ENCODE measurements around the gene CRIM1. TPM values are rescaled to one million over a fixed set of nuclear protein-coding genes. Genes with fewer than 3 reads are reported as not detected.

Gene CRIM1
- total and polyA plus RNA-seq, 2 experiments from 2014 or later = 76.4 to 485 TPM

GRCh38 chr2:36423619-36424120, 68.1 kb downstream of the CRIM1 start:
- Histone ChIP-seq H3K9ac (no peak overlapping the region), H2AFZ (no peak overlapping the region), H3K4me2 (ENCODE audit: unreplicated experiment) (no peak overlapping the region), H3K4me3 (no peak overlapping the region), H3K9me2 (ENCODE audit: insufficient read depth) (no peaks in the 10 kb centered on the region), H3K27ac (no peak overlapping the region), H3K36me3 (ENCODE audit: low read depth) (peaks cover 28% of the 10 kb centered on the region; the same call in 1 of the 2 replicates), H4K20me1 (ENCODE audit: insufficient read depth) (peaks cover 67% of the 10 kb centered on the region), H3K79me2 (ENCODE audit: insufficient read depth) (peaks cover 100% of the 10 kb centered on the region), H3K9me3 (ENCODE audit: low read depth) (no peaks in the 10 kb centered on the region), H3K4me1 (ENCODE audit: insufficient read depth) (peaks cover 51% of the 10 kb centered on the region), H3F3A (ENCODE audit: insufficient read depth) (peaks cover 100% of the 10 kb centered on the region), H3K27me3 (replicated peaks; ENCODE audit: insufficient read depth) (no peaks in the 10 kb centered on the region)
- in situ Hi-C loops (cut with MboI) = no loop called here
- 97 to 100% methylated on average over 1 of the region's 1 CpG for WGBS, 2 experiments (ENCODE audit: low coverage in 1 of 2, low lambda C conversion rate in 2 of 2, missing lambda C conversion rate in 2 of 2)
- no peak for DNase-seq
- TF ChIP-seq EZH2phosphoT487 (IDR thresholded peaks at IDR 0.05; ENCODE audit: insufficient read depth, low read depth) = no peak
- TF ChIP-seq EZH2 (IDR thresholded peaks at IDR 0.05; ENCODE audit: insufficient read depth, poor library complexity, severe bottlenecking) = no peak

GRCh38 chr2:36425608-36426355, 70.2 kb downstream of the CRIM1 start:
- H3K27ac ChIP-seq = peak overlapping the region; percentile 30
- no peak overlapping the region for H3K9ac ChIP-seq
- 44 to 47% methylated on average over 3 of the region's 3 CpGs for WGBS, 2 experiments (ENCODE audit: low coverage in 1 of 2, low lambda C conversion rate in 2 of 2, missing lambda C conversion rate in 2 of 2)
- no peaks in the 10 kb centered on the region for H3K9me2 ChIP-seq (ENCODE audit: insufficient read depth)
- H3K36me3 ChIP-seq (ENCODE audit: low read depth) = peaks cover 31% of the 10 kb centered on the region; the same call in 1 of the 2 replicates
- peaks cover 100% of the 10 kb centered on the region for H3K79me2 ChIP-seq (ENCODE audit: insufficient read depth)
- H3K4me2 ChIP-seq (ENCODE audit: unreplicated experiment) = no peak overlapping the region
- in situ Hi-C loops (cut with MboI) = no loop called here
- H4K20me1 ChIP-seq (ENCODE audit: insufficient read depth) = peaks cover 60% of the 10 kb centered on the region
- TF ChIP-seq EZH2 (IDR thresholded peaks at IDR 0.05; ENCODE audit: insufficient read depth, poor library complexity, severe bottlenecking) = no peak
- no peak for TF ChIP-seq EZH2phosphoT487 (IDR thresholded peaks at IDR 0.05; ENCODE audit: insufficient read depth, low read depth)
- no peaks in the 10 kb centered on the region for H3K27me3 ChIP-seq (replicated peaks; ENCODE audit: insufficient read depth)
- H3K9me3 ChIP-seq (ENCODE audit: low read depth) = no peaks in the 10 kb centered on the region
- peaks cover 61% of the 10 kb centered on the region for H3K4me1 ChIP-seq (ENCODE audit: insufficient read depth)
- DNase-seq = peak; percentile 60
- H3K4me3 ChIP-seq = no peak overlapping the region
- H2AFZ ChIP-seq = no peak overlapping the region
- peaks cover 99% of the 10 kb centered on the region for H3F3A ChIP-seq (ENCODE audit: insufficient read depth)

GRCh38 chr2:36427790-36428243, 72.2 kb downstream of the CRIM1 start:
- Histone ChIP-seq H3K4me1 (ENCODE audit: insufficient read depth) (peaks cover 65% of the 10 kb centered on the region), H4K20me1 (ENCODE audit: insufficient read depth) (peaks cover 43% of the 10 kb centered on the region), H3K9me2 (ENCODE audit: insufficient read depth) (no peaks in the 10 kb centered on the region), H2AFZ (no peak overlapping the region), H3K36me3 (ENCODE audit: low read depth) (peaks cover 44% of the 10 kb centered on the region), H3F3A (ENCODE audit: insufficient read depth) (peaks cover 97% of the 10 kb centered on the region), H3K27ac (peak overlapping the region; percentile 33), H3K9ac (no peak overlapping the region), H3K79me2 (ENCODE audit: insufficient read depth) (peaks cover 100% of the 10 kb centered on the region), H3K9me3 (ENCODE audit: low read depth) (no peaks in the 10 kb centered on the region), H3K4me2 (ENCODE audit: unreplicated experiment) (no peak overlapping the region), H3K4me3 (no peak overlapping the region), H3K27me3 (replicated peaks; ENCODE audit: insufficient read depth) (no peaks in the 10 kb centered on the region)
- 65 to 84% methylated on average over 2 of the region's 2 CpGs for WGBS, 2 experiments (ENCODE audit: low coverage in 1 of 2, low lambda C conversion rate in 2 of 2, missing lambda C conversion rate in 2 of 2)
- in situ Hi-C loops (cut with MboI) = no loop called here
- DNase-seq = peak; percentile 56
- TF ChIP-seq EZH2 (IDR thresholded peaks at IDR 0.05; ENCODE audit: insufficient read depth, poor library complexity, severe bottlenecking) = no peak
- TF ChIP-seq EZH2phosphoT487 (IDR thresholded peaks at IDR 0.05; ENCODE audit: insufficient read depth, low read depth) = no peak

- H3K4me1 ChIP-seq (ENCODE audit: insufficient read depth) = peaks cover 83% of the 10 kb centered on the region
- in situ Hi-C loops (cut with MboI) = no loop called here
These were observed 75.0 kb downstream of the CRIM1 start for GRCh38 chr2:36430549-36430948.

More at GRCh38 chr2:36430549-36430948, 75.0 kb downstream of the CRIM1 start:
- 91 to 97% methylated on average over 4 of the region's 4 CpGs for WGBS, 2 experiments (ENCODE audit: low coverage in 1 of 2, low lambda C conversion rate in 2 of 2, missing lambda C conversion rate in 2 of 2)
- peaks cover 21% of the 10 kb centered on the region for H4K20me1 ChIP-seq (ENCODE audit: insufficient read depth)
- no peak overlapping the region for H3K4me2 ChIP-seq (ENCODE audit: unreplicated experiment)
- H3K79me2 ChIP-seq (ENCODE audit: insufficient read depth) = peaks cover 100% of the 10 kb centered on the region
- H3K36me3 ChIP-seq (ENCODE audit: low read depth) = peaks cover 36% of the 10 kb centered on the region
- no peak overlapping the region for H3K9ac ChIP-seq
- H3K27me3 ChIP-seq (replicated peaks; ENCODE audit: insufficient read depth) = no peaks in the 10 kb centered on the region
- no peak for TF ChIP-seq EZH2 (IDR thresholded peaks at IDR 0.05; ENCODE audit: insufficient read depth, poor library complexity, severe bottlenecking)
- TF ChIP-seq EZH2phosphoT487 (IDR thresholded peaks at IDR 0.05; ENCODE audit: insufficient read depth, low read depth) = no peak
- no peaks in the 10 kb centered on the region for H3K9me2 ChIP-seq (ENCODE audit: insufficient read depth)
- no peak overlapping the region for H2AFZ ChIP-seq
- no peak overlapping the region for H3K4me3 ChIP-seq
- DNase-seq = no peak
- peaks cover 97% of the 10 kb centered on the region for H3F3A ChIP-seq (ENCODE audit: insufficient read depth)
- H3K9me3 ChIP-seq (ENCODE audit: low read depth) = no peaks in the 10 kb centered on the region
- peak overlapping the region; percentile 7; the same call in 1 of the 2 replicates for H3K27ac ChIP-seq

Data from GM23248 (cell line).